HG03066 (cell line): ENCODE data around the gene HOXA5.

Experiments used
- ATAC-seq: cut with Tn5 transposase; IDR thresholded peaks from one replicate; pipeline ENCODE4 v1.9.1; 2021; ENCODE audit warnings: low read depth; ENCODE audit not compliant: unreplicated experiment

The HOXA5 gene

GRCh38 chr7:27150568-27151340, 7.3 kb upstream of the HOXA5 start:
- ATAC-seq, result peak; percentile 71

GRCh38 chr7:27149842-27150567, 6.5 kb upstream of the HOXA5 start:
- peak; percentile 10 for ATAC-seq

GRCh38 chr7:27148756-27149641, 5.5 kb upstream of the HOXA5 start:
- ATAC-seq, result no peak

- no peak for ATAC-seq
These were observed 4.7 kb upstream of the HOXA5 start for GRCh38 chr7:27148031-27148755.

DNA sequence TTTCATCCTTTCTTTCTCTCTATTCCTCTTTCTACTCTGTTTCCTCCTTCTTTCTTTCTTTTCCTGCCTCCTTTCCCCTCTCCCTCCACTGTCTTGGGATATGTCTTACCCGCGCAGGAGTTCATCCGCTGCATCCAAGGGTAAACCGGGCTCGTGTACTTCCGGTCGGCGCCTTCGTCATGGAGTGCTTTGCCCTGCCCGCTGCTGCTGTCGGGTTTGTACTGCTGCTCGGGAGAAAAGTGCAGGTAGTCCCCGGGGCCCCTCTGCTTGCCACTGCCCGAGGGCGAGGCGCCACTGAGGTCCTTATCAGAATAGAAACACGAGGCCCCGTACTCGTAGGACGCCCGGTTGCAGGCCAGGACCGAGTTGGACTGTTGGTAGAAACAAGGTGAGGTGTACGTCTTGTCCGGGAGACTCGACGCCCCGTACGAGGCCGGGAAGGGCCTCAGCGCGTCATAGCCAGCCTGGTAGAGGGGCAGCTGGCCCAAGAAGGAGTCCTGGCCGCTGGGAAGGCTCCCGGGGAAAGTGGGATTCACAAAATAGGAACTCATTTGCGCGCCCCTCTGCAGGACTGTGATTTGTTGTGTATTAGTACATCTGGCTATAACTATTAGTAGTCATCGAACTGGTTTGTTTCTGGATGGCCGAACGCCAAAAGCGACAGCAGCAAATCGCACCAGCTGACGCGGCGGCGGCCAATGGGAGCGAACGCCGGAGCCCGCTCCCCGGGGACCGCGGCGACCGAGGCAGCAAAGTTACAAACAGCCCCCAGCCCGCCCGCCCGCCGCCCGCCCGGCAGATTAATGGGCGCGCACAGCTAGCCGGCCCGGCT, 3.9 kb upstream of the HOXA5 start, which contains the start of gene HOXA6:
TSS of gene HOXA6 (minus strand) at position 576 of the 832 bp plus-strand sequence. CDS start at position 551, 25 bp downstream.
- ATAC-seq, result no peak

GRCh38 chr7:27146491-27147198, 3.2 kb upstream of the HOXA5 start:
- ATAC-seq, result no peak

DNA sequence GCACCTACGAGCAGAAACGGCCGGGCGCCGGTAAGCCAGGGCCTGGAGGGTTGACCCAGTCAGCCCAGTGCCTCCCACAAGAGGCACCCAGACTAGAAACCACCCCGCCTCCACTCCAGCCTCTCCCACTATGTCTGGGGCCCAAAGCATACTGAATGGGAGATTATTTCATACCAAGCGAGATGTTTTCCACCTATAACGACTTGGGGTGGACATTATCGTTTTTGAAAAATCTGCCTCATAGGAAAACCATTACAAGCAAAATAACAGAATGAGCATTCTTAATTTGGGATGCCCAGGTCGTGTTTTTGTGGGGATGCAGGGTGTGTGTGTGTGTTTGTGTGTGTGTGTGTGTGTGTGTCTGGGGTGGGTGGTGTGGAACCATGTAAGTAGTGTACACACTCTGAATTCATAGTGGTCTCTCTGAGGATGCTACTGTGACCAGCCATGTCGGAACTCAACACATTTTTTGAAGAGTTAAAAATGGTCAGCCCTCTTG, 2.5 kb upstream of the HOXA5 start:
- ATAC-seq, result no peak

- no peak for ATAC-seq
These were observed 1.9 kb upstream of the HOXA5 start for GRCh38 chr7:27145165-27145913.

DNA sequence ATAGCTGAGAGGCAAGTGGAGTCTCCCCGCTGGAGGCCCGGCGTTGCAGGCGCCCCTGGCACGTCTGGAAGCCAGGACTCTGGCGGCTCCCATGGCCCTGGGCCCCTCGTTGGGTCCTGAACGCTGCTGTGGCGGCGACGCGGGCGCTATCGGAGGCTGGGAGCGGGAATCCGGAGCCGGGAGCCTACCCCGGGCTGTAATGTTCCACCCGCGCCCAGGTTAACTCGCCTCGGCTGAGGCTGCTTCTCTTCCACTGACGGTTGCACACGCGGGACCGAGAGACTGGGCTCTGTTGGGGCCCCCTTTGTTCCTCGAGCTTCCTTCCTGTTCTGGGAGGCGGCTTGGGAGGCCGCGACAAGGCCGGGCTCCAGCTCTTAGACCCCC, 1.3 kb upstream of the HOXA5 start:
- no peak for ATAC-seq

GRCh38 chr7:27143950-27144780, 684 bp upstream of the HOXA5 start:
- no peak for ATAC-seq

DNA sequence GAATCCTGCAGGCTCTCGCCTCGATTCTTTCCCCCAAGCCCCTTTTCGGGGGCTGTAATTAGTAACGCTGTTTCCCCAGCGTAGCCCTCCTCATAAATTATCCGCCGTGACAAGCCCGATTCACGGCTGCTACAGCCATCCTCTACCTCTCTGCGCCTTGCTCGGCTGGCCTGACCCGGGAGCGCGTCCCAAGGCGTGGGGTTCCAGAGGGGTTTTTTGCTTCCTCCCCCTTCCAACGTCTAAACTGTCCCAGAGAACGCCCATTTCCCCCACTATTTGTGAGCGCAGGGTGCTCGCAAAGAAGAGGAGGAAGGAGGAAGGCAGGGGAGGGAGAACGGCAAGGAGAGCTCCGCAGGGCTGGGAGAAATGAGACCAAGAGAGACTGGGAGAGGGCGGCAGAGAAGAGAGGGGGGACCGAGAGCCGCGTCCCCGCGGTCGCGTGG, 880 bp downstream of the HOXA5 start:
- ATAC-seq, result no peak

- ATAC-seq, result no peak
These were observed 1.4 kb downstream of the HOXA5 start for GRCh38 chr7:27141923-27142579.

DNA sequence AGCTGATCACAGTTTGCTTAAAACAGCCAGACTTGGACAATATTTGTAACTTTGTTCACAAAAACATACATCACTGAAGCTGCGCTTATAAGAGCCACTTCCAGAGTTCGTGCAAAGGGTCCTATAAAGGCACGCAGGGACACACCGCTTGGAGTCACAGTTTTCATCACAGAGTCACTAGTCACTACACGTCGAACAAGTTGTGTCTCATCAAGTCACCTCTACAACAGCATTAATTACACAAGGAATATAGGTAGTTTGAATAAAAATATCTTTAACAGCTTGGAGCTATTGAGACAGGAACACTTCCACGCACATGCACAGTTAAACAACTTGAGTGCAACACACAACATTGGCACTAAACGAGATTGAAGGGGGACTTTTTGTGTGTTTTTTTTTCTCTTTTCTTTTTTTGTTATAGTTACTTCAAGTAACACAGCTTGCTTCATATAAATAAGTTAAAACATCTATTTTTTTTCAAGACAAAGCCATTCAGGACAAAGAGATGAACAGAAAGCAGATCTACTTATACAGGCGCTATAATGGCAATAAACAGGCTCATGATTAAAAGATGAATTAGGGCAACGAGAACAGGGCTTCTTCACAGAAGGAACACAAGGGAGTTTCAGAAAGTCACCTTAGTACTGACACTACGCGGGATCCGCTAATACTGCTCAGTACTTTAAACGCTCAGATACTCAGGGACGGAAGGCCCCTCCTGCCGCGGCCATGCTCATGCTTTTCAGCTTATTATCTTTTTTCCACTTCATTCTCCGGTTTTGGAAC, 2.2 kb downstream of the HOXA5 start:
- ATAC-seq, result no peak

DNA sequence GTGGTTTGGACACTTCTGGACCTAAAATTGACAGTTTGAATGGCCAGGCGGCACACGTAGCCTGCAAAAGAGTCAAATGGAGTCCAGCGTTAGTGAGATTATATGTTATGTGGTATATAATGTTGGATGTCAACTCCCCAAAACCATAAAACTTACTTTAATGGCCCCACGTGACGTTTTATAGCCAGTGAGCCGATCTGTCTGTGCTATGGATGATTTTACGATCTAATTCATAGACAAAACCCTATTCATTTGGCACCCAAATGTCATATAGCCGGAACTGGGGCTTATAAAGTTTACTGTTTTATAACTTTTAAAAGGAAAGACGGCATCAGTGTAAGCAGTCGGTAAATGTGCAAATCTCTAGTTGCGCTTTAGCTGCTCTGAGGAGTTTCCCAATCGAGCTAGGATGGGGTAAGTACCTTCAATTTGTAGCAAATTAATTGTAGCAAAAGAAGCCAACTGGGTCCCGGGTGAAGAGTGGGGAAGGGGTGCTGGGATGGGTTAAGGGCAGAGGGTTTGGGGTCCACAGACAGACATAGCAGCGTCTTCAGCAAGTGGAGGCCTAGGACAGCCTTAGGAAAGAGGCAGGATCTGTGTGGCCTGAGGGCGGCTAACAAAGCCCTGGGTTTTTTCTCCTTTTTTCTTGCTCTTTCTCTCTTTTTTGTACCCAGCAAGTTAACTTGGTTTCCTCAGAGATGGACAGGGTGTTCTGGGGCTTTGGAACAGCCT, 3.2 kb downstream of the HOXA5 start:
- no peak for ATAC-seq
